Left lung (tissue), 10 donors: Measurements from ENCODE around the gene KISS1. TPM values are rescaled to one million over a fixed set of nuclear protein-coding genes. Genes with fewer than 3 reads are reported as not detected.

ENCODE experiments used
- ATAC-seq: fragments of 200-7000 bp; cut with Tn5 transposase; one replicate; pipeline ENCODE4 v1.9.1; 2020; ENCODE audit warnings: moderate library complexity
- DNase-seq, 4 donors: peaks; one replicate each; pipeline ENCODE4 v3.0.0-alpha.2; 2013 to 2020
- H3K27ac ChIP-seq, 2 donors: fragments of 200-600 bp; sonication (generic) in 1 of 2; one replicate each; pipeline versions ENCODE4 v1.5.0 to v1.8.0; 2020 to 2021
- H3K27me3 ChIP-seq, 2 donors: fragments of 200-600 bp; sonication (generic) in 1 of 2; one replicate each; pipeline versions ENCODE4 v1.5.0 to v1.8.0; 2020 to 2021
- H3K36me3 ChIP-seq, 2 donors: fragments of 200-600 bp; sonication (generic) in 1 of 2; one replicate each; pipeline versions ENCODE4 v1.5.0 to v1.8.0; 2020 to 2021
- H3K4me1 ChIP-seq, 2 donors: fragments of 200-600 bp; one replicate each; pipeline ENCODE4 v1.8.0; 2021
- H3K4me3 ChIP-seq, 2 donors: fragments of 200-600 bp; sonication (generic) in 1 of 2; one replicate each; pipeline versions ENCODE4 v1.5.0 to v1.8.0; 2020 to 2021; ENCODE audit warnings: mild to moderate bottlenecking in 1 of 2
- H3K9me3 ChIP-seq, 2 donors: fragments of 200-600 bp; sonication (generic) in 1 of 2; one replicate each; pipeline versions ENCODE4 v1.5.0 to v1.8.0; 2020 to 2021
- CTCF ChIP-seq, 2 donors: fragments of 200-600 bp; sonication (generic) in 1 of 2; IDR thresholded peaks; one replicate each; pipeline versions ENCODE4 v1.5.0 to v1.8.0; 2021; ENCODE audit warnings: antibody characterized with exemption in 2 of 2
- intact Hi-C, 2 donors: fragments of 100-400 bp; cut with DNase I; formaldehyde crosslinking; loops; one replicate each; pipeline versions ENCODE4 v1.11.2 to v1.14.2; 2022
- polyA plus RNA-seq, 6 donors: library from polyadenylated mRNA; unstranded; fragments of 120-200 nt; gene quantifications; one replicate each; pipeline ENCODE4 v1.2.1, GENCODE V29; 2013; ENCODE audit not compliant: insufficient read length in 6 of 6
- total RNA-seq, 2 donors: library from RNA; stranded (reverse); fragmentation: NEBNext Ultra II Directional; extraction: Animal tissue kit (Norgen Biotek cat#: 25700); gene quantifications; one replicate each; pipeline ENCODE4 v1.2.1, GENCODE V29; 2021
- donor health status: DM: no; HTN: yes; CAD: no.
- donor health status: DM: no; HTN: no; CAD: no.

The KISS1 gene
- total and polyA plus RNA-seq, 8 donors, result 0.38 to 2.3 (median 0.92) TPM; not detected in 4

- H3K27me3 ChIP-seq, result peaks cover 0 to 39% of the 10 kb centered on the region in 2 donors
- TF ChIP-seq CTCF (IDR thresholded peaks at IDR 0.05), result no peak
- H3K4me3 ChIP-seq, result no peak overlapping the region
- H3K36me3 ChIP-seq, result no peaks in the 10 kb centered on the region
- DNase-seq (no peak), ATAC-seq (no peak)
- H3K4me1 ChIP-seq, result no peaks in the 10 kb centered on the region
- intact Hi-C loops, result no loop called here
- H3K9me3 ChIP-seq, result no peaks in the 10 kb centered on the region
- H3K27ac ChIP-seq, result no peak overlapping the region
Observed at GRCh38 chr1:204203206-204203767, 7.0 kb upstream of the KISS1 start.

GRCh38 chr1:204202481-204202880 is 6.2 kb upstream of the KISS1 start:
- TF ChIP-seq CTCF (IDR thresholded peaks at IDR 0.05), result no peak
- intact Hi-C loops, result no loop called here
- no peaks in the 10 kb centered on the region for H3K9me3 ChIP-seq
- ATAC-seq (no peak), DNase-seq (no peak)
- no peak overlapping the region for H3K4me3 ChIP-seq
- no peak overlapping the region for H3K27ac ChIP-seq
- H3K27me3 ChIP-seq, result peaks cover 0 to 42% of the 10 kb centered on the region in 2 donors
- no peaks in the 10 kb centered on the region for H3K4me1 ChIP-seq
- no peaks in the 10 kb centered on the region for H3K36me3 ChIP-seq

GRCh38 chr1:204201348-204202040 is 5.2 kb upstream of the KISS1 start:
- Histone ChIP-seq H3K4me3 (no peak overlapping the region), H3K4me1 (no peaks in the 10 kb centered on the region), H3K36me3 (no peaks in the 10 kb centered on the region), H3K27me3 (peaks cover 0 to 40% of the 10 kb centered on the region in 2 donors), H3K27ac (no peak overlapping the region), H3K9me3 (no peaks in the 10 kb centered on the region)
- intact Hi-C loops, result no loop called here
- ATAC-seq (no peak), DNase-seq (no peak)
- no peak for TF ChIP-seq CTCF (IDR thresholded peaks at IDR 0.05)

GRCh38 chr1:204199579-204199978 is 3.3 kb upstream of the KISS1 start:
- Histone ChIP-seq H3K9me3 (no peaks in the 10 kb centered on the region), H3K4me1 (no peaks in the 10 kb centered on the region), H3K4me3 (no peak overlapping the region), H3K36me3 (no peaks in the 10 kb centered on the region), H3K27ac (no peak overlapping the region), H3K27me3 (peaks cover 0 to 31% of the 10 kb centered on the region in 2 donors)
- DNase-seq (no peak), ATAC-seq (no peak)
- TF ChIP-seq CTCF (IDR thresholded peaks at IDR 0.05), result no peak
- intact Hi-C loops, result no loop called here

- no peak overlapping the region for H3K4me3 ChIP-seq
- peak; percentile 72 for ATAC-seq
- H3K27ac ChIP-seq, result no peak overlapping the region
- H3K9me3 ChIP-seq, result no peaks in the 10 kb centered on the region
- intact Hi-C loops, result no loop called here
- DNase-seq, result peak in 1 of 4 donors; percentile 44
- no peaks in the 10 kb centered on the region for H3K4me1 ChIP-seq
- H3K27me3 ChIP-seq, result peaks cover 0 to 34% of the 10 kb centered on the region in 2 donors
- no peak for TF ChIP-seq CTCF (IDR thresholded peaks at IDR 0.05)
- no peaks in the 10 kb centered on the region for H3K36me3 ChIP-seq
Observed at GRCh38 chr1:204198348-204199340, 2.4 kb upstream of the KISS1 start.
